HAP-1 (cell line): ENCODE results near the gene ABCE1.
A peak's percentile ranks its signal among the peaks of the same experiment; 100 is the strongest.

Experiments used
- DNase-seq, 2 experiments: peaks; one replicate each; pipeline ENCODE4 v3.0.0-alpha.2; 2016 to 2020; ENCODE audit warnings: low spot score in 2 of 2
- H3K27me3 ChIP-seq: fragments of 250-450 bp; sonication (Bioruptor Pico); 2 replicates; pipeline ENCODE4 v1.5.1; 2020; ENCODE audit warnings: low read depth, mild to moderate bottlenecking, moderate library complexity
- H3K36me3 ChIP-seq: fragments of 250-450 bp; sonication (Bioruptor Pico); replicated peaks from 2 replicates; pipeline ENCODE4 v1.5.1; 2020; ENCODE audit warnings: mild to moderate bottlenecking
- H3K4me1 ChIP-seq: fragments of 250-450 bp; sonication (Bioruptor Pico); 2 replicates; pipeline ENCODE4 v1.5.1; 2020; ENCODE audit warnings: mild to moderate bottlenecking
- H3K4me3 ChIP-seq: fragments of 250-450 bp; sonication (Bioruptor Pico); 2 replicates; pipeline ENCODE4 v1.5.1; 2020; ENCODE audit warnings: mild to moderate bottlenecking, moderate library complexity
- H3K9me3 ChIP-seq: fragments of 250-450 bp; sonication (Bioruptor Pico); 2 replicates; pipeline ENCODE4 v1.5.1; 2020; ENCODE audit warnings: mild to moderate bottlenecking, moderate library complexity
- in situ Hi-C: fragments of 300-500 bp; cut with MboI; formaldehyde crosslinking; loops from 3 replicates; pipeline ENCODE4 v1.14.3; 2020; ENCODE audit warnings: low sequenced_read_pairs, inconsistent platforms, mixed read lengths

The ABCE1 gene

GRCh38 chr4:145171911-145172310 lies 73.8 kb downstream of the ABCE1 start:
- Histone ChIP-seq H3K27me3 (no peaks in the 10 kb centered on the region), H3K36me3 (peaks cover 51% of the 10 kb centered on the region), H3K4me3 (no peak overlapping the region), H3K4me1 (no peaks in the 10 kb centered on the region; the same call in 1 of the 2 replicates), H3K9me3 (no peaks in the 10 kb centered on the region)
- DNase-seq = no peak
- in situ Hi-C loops = no loop called here

- peak overlapping the region; percentile 85 for H3K4me3 ChIP-seq
- in situ Hi-C loops = no loop called here
- H3K9me3 ChIP-seq = no peaks in the 10 kb centered on the region
- no peak for DNase-seq
- peaks cover 17% of the 10 kb centered on the region for H3K36me3 ChIP-seq
- peaks cover 5% of the 10 kb centered on the region for H3K4me1 ChIP-seq
- no peaks in the 10 kb centered on the region for H3K27me3 ChIP-seq
Measured at GRCh38 chr4:145176641-145177432, 78.7 kb downstream of the ABCE1 start.

GRCh38 chr4:145177511-145177905 lies 79.4 kb downstream of the ABCE1 start:
- Histone ChIP-seq H3K4me1 (peaks cover 5% of the 10 kb centered on the region), H3K9me3 (no peaks in the 10 kb centered on the region), H3K36me3 (peaks cover 13% of the 10 kb centered on the region), H3K27me3 (no peaks in the 10 kb centered on the region), H3K4me3 (peak overlapping the region; percentile 85)
- DNase-seq = no peak
- in situ Hi-C loops = no loop called here

GRCh38 chr4:145177906-145178538 lies 79.9 kb downstream of the ABCE1 start:
- H3K9me3 ChIP-seq = no peaks in the 10 kb centered on the region
- peaks cover 13% of the 10 kb centered on the region for H3K36me3 ChIP-seq
- peak overlapping the region; percentile 85 for H3K4me3 ChIP-seq
- no peaks in the 10 kb centered on the region for H3K27me3 ChIP-seq
- peaks cover 5% of the 10 kb centered on the region for H3K4me1 ChIP-seq
- in situ Hi-C loops = no loop called here
- DNase-seq = peak in 1 of 2 experiments; percentile 39

GRCh38 chr4:145178740-145179280 lies 80.7 kb downstream of the ABCE1 start:
- H3K9me3 ChIP-seq = no peaks in the 10 kb centered on the region
- in situ Hi-C loops = no loop called here
- H3K36me3 ChIP-seq = peaks cover 9% of the 10 kb centered on the region
- peaks cover 5% of the 10 kb centered on the region for H3K4me1 ChIP-seq
- H3K27me3 ChIP-seq = no peaks in the 10 kb centered on the region
- no peak for DNase-seq
- peak overlapping the region; percentile 85 for H3K4me3 ChIP-seq
